Liver (tissue), 3 donors: ENCODE measurements around the gene MID1.

ENCODE experiments used
- CTCF ChIP-seq: fragments of 150-350 bp; IDR thresholded peaks from 2 replicates; pipeline ENCODE4 v1.5.1; 2017; ENCODE audit warnings: improper control_type of control experiment, low read depth, low read length; ENCODE audit not compliant: missing input control
- RXRA ChIP-seq, 2 donors: IDR thresholded peaks; 2 replicates each; pipeline ENCODE4 v1.6.1; 2017 to 2018; ENCODE audit warnings: antibody characterized with exemption in 2 of 2, mild to moderate bottlenecking in 1 of 2
- donor health status: healthy.
- donor health status: healthy.

- TF ChIP-seq CTCF (no peak), RXRA (IDR thresholded peaks at IDR 0.05) (no peak)
Observed at GRCh38 chrX:10483191-10483831, 137.1 kb downstream of the MID1 start.
